PC-9 (cell line): ENCODE data around the gene STAT4.

ENCODE experiments used
- CTCF ChIP-seq: fragments of 200-600 bp; sonication (generic); conservative IDR thresholded peaks from 2 replicates; pipeline ENCODE4 v1.6.1; 2017; ENCODE audit warnings: mixed run types, antibody characterized with exemption, mild to moderate bottlenecking, moderate library complexity
- EZH2 ChIP-seq: fragments of 200-600 bp; sonication (generic); IDR thresholded peaks from 2 replicates; pipeline ENCODE4 v1.8.0; 2017; ENCODE audit warnings: antibody characterized with exemption, low read depth

GRCh38 chr2:191190861-191191552 lies 40.2 kb upstream of the STAT4 start:
- no peak for TF ChIP-seq CTCF
- no peak for TF ChIP-seq EZH2
